Myocyte (in vitro differentiated cells): ENCODE data around the gene NMUR2. TPM values are rescaled to one million over a fixed set of nuclear protein-coding genes. Genes with fewer than 3 reads are reported as not detected.

Experiments
- DNase-seq: peaks from one replicate; pipeline ENCODE4 v3.0.0-alpha.2; 2012; ENCODE audit warnings: low read depth
- polyA plus RNA-seq: library from polyadenylated mRNA; unstranded; fragments of >200 nt; gene quantifications from one replicate; pipeline ENCODE4 v1.2.1, GENCODE V29; 2012; ENCODE audit warnings: missing spikeins
- total RNA-seq: library from RNA; depleted of rRNA; stranded (reverse); fragments of >200 nt; gene quantifications from 2 replicates; pipeline ENCODE4 v1.2.3, GENCODE V29; 2014

The NMUR2 gene
- total RNA-seq: not detected in 2 replicates
- not detected for polyA plus RNA-seq

- DNase-seq: no peak
Observed at GRCh38 chr5:152405145-152405544, at the start of gene NMUR2. Gene NMUR2 (minus strand): TSS chr5:152405279. CDS start chr5:152405113, 166 bp downstream.

GRCh38 chr5:152443935-152444334 is 38.9 kb upstream of the NMUR2 start:
- DNase-seq: no peak

- no peak for DNase-seq
Observed at GRCh38 chr5:152439791-152440190, 34.7 kb upstream of the NMUR2 start.

GRCh38 chr5:152437866-152438265 is 32.8 kb upstream of the NMUR2 start:
- no peak for DNase-seq

- DNase-seq: no peak
Observed at GRCh38 chr5:152427721-152428120, 22.6 kb upstream of the NMUR2 start.

GRCh38 chr5:152425083-152425482 is 20.0 kb upstream of the NMUR2 start:
- no peak for DNase-seq

GRCh38 chr5:152424501-152424900 is 19.4 kb upstream of the NMUR2 start:
- no peak for DNase-seq

GRCh38 chr5:152422081-152422480 is 17.0 kb upstream of the NMUR2 start:
- no peak for DNase-seq

GRCh38 chr5:152412129-152412528 is 7.0 kb upstream of the NMUR2 start:
- DNase-seq: no peak

GRCh38 chr5:152406082-152406481 is 1.0 kb upstream of the NMUR2 start:
- no peak for DNase-seq

- no peak for DNase-seq
Observed at GRCh38 chr5:152404494-152404893, 585 bp downstream of the NMUR2 start.

- no peak for DNase-seq
Observed at GRCh38 chr5:152403046-152403445, 2.0 kb downstream of the NMUR2 start.

- no peak for DNase-seq
Observed at GRCh38 chr5:152400846-152401245, 4.2 kb downstream of the NMUR2 start.

- no peak for DNase-seq
Observed at GRCh38 chr5:152397581-152397980, 7.5 kb downstream of the NMUR2 start.

- DNase-seq: no peak
Observed at GRCh38 chr5:152393441-152393840, 11.6 kb downstream of the NMUR2 start.

GRCh38 chr5:152389208-152389849 is 15.8 kb downstream of the NMUR2 start:
- no peak for DNase-seq

- DNase-seq: no peak
Observed at GRCh38 chr5:152388610-152389009, 16.5 kb downstream of the NMUR2 start.

- no peak for DNase-seq
Observed at GRCh38 chr5:152380415-152381123, 24.5 kb downstream of the NMUR2 start.

GRCh38 chr5:152379331-152379730 is 25.7 kb downstream of the NMUR2 start:
- DNase-seq: no peak

GRCh38 chr5:152378730-152379129 is 26.3 kb downstream of the NMUR2 start:
- no peak for DNase-seq

- DNase-seq: no peak
Observed at GRCh38 chr5:152376886-152377285, 28.2 kb downstream of the NMUR2 start.

GRCh38 chr5:152374711-152375275 is 30.3 kb downstream of the NMUR2 start:
- DNase-seq: no peak

- no peak for DNase-seq
Observed at GRCh38 chr5:152372875-152373274, 32.2 kb downstream of the NMUR2 start.
